Measurements from ENCODE around the gene PLXNA4. TPM values are rescaled to one million over a fixed set of nuclear protein-coding genes. Genes with fewer than 3 reads are reported as not detected.

PLXNA4 gene
- total RNA-seq, 1 experiment from 2014 or later, result 1.0 TPM

GRCh38 chr7:132508724-132509353, 67.4 kb downstream of the PLXNA4 start:
- Histone ChIP-seq H3K9me3 (ENCODE audit: insufficient read depth, low read depth) (no peaks in the 10 kb centered on the region), H3K27me3 (ENCODE audit: insufficient read depth, low read depth) (peaks cover 99% of the 10 kb centered on the region), H3K4me3 (no peak overlapping the region), H3K79me2 (ENCODE audit: low read depth) (no peaks in the 10 kb centered on the region), H2AFZ (no peak overlapping the region), H3F3A (ENCODE audit: insufficient read depth, low read depth) (no peaks in the 10 kb centered on the region), H3K4me1 (replicated peaks; ENCODE audit: insufficient read depth) (no peaks in the 10 kb centered on the region), H3K9me2 (ENCODE audit: insufficient read depth) (no peaks in the 10 kb centered on the region), H3K36me3 (ENCODE audit: low read depth) (no peaks in the 10 kb centered on the region), H3K27ac (no peak overlapping the region), H3K4me2 (no peak overlapping the region), H4K20me1 (ENCODE audit: insufficient read depth) (no peaks in the 10 kb centered on the region)
- intact Hi-C loops (cut with micrococcal nuclease; ENCODE audit: unreplicated experiment), result no loop called here
- no peak for DNase-seq
- no TSS peak for BruUV-seq (replicated peaks)
- CTCF ChIA-PET, result no interaction called here
- POLR2A ChIA-PET (ENCODE audit: unreplicated experiment), result no interaction called here
- TF ChIP-seq EZH2 (IDR thresholded peaks at IDR 0.05; ENCODE audit: low read depth) (no peak), CTCF (conservative IDR thresholded peaks at IDR 0.05) (no peak)

DNA sequence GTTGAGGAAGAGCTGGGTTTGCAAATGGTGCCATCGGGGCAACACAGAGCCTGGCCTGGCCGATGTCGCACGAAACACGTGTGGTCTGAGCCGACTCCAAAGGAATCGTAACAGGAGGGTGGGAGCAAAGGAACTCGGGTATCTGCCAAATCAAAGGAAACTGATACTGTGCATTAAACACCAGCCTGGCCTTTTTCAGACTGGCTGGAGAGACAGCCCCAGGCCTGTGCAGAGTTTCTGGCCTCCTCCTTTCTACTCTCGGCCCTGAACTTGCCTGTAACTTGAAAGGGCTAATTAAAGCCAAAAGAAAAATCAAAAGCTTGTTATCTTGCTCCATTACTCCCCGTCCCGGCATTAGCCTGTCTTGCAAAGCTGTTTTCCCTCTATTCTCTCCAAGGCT, 71.4 kb downstream of the PLXNA4 start:
- H3F3A ChIP-seq (ENCODE audit: insufficient read depth, low read depth), result no peaks in the 10 kb centered on the region
- H3K27ac ChIP-seq, result no peak overlapping the region
- H3K79me2 ChIP-seq (ENCODE audit: low read depth), result no peaks in the 10 kb centered on the region
- H3K9me3 ChIP-seq (ENCODE audit: insufficient read depth, low read depth), result no peaks in the 10 kb centered on the region
- H3K4me3 ChIP-seq, result no peak overlapping the region
- no peaks in the 10 kb centered on the region for H3K4me1 ChIP-seq (replicated peaks; ENCODE audit: insufficient read depth)
- H3K27me3 ChIP-seq (ENCODE audit: insufficient read depth, low read depth), result peaks cover 97% of the 10 kb centered on the region
- ChIA-PET POLR2A (ENCODE audit: unreplicated experiment) (no interaction called here), CTCF (no interaction called here)
- no peak for TF ChIP-seq CTCF (conservative IDR thresholded peaks at IDR 0.05)
- TF ChIP-seq EZH2 (IDR thresholded peaks at IDR 0.05; ENCODE audit: low read depth), result no peak
- intact Hi-C loops (cut with micrococcal nuclease; ENCODE audit: unreplicated experiment), result no loop called here
- DNase-seq, result no peak
- H3K4me2 ChIP-seq, result no peak overlapping the region
- H4K20me1 ChIP-seq (ENCODE audit: insufficient read depth), result no peaks in the 10 kb centered on the region
- H3K9me2 ChIP-seq (ENCODE audit: insufficient read depth), result no peaks in the 10 kb centered on the region
- no TSS peak for BruUV-seq (replicated peaks)
- H3K36me3 ChIP-seq (ENCODE audit: low read depth), result no peaks in the 10 kb centered on the region
- no peak overlapping the region for H2AFZ ChIP-seq

- ChIA-PET CTCF (no interaction called here), POLR2A (ENCODE audit: unreplicated experiment) (no interaction called here)
- no peak overlapping the region for H3K4me2 ChIP-seq
- H3K27me3 ChIP-seq (ENCODE audit: insufficient read depth, low read depth), result peaks cover 95% of the 10 kb centered on the region
- H3K9me2 ChIP-seq (ENCODE audit: insufficient read depth), result no peaks in the 10 kb centered on the region
- no peaks in the 10 kb centered on the region for H3K79me2 ChIP-seq (ENCODE audit: low read depth)
- H3K36me3 ChIP-seq (ENCODE audit: low read depth), result no peaks in the 10 kb centered on the region
- H3K27ac ChIP-seq, result no peak overlapping the region
- H3F3A ChIP-seq (ENCODE audit: insufficient read depth, low read depth), result no peaks in the 10 kb centered on the region
- BruUV-seq (replicated peaks), result no TSS peak
- no peak for DNase-seq
- no peak overlapping the region for H3K4me3 ChIP-seq
- no peaks in the 10 kb centered on the region for H4K20me1 ChIP-seq (ENCODE audit: insufficient read depth)
- intact Hi-C loops (cut with micrococcal nuclease; ENCODE audit: unreplicated experiment), result no loop called here
- no peak overlapping the region for H2AFZ ChIP-seq
- H3K9me3 ChIP-seq (ENCODE audit: insufficient read depth, low read depth), result no peaks in the 10 kb centered on the region
- TF ChIP-seq EZH2 (IDR thresholded peaks at IDR 0.05; ENCODE audit: low read depth) (no peak), CTCF (conservative IDR thresholded peaks at IDR 0.05) (no peak)
- no peaks in the 10 kb centered on the region for H3K4me1 ChIP-seq (replicated peaks; ENCODE audit: insufficient read depth)
Observed at GRCh38 chr7:132504071-132504470, 72.2 kb downstream of the PLXNA4 start.

All from PC-9 (cell line).